ENCODE results near the gene RASGRP4. TPM values are rescaled to one million over a fixed set of nuclear protein-coding genes. Genes with fewer than 3 reads are reported as not detected.
"Not testable (repeated sequence)": the region's sequence is repeated elsewhere in the genome, so short reads cannot be mapped to it uniquely, and the experiment has no call there.

RASGRP4 gene, protein sequence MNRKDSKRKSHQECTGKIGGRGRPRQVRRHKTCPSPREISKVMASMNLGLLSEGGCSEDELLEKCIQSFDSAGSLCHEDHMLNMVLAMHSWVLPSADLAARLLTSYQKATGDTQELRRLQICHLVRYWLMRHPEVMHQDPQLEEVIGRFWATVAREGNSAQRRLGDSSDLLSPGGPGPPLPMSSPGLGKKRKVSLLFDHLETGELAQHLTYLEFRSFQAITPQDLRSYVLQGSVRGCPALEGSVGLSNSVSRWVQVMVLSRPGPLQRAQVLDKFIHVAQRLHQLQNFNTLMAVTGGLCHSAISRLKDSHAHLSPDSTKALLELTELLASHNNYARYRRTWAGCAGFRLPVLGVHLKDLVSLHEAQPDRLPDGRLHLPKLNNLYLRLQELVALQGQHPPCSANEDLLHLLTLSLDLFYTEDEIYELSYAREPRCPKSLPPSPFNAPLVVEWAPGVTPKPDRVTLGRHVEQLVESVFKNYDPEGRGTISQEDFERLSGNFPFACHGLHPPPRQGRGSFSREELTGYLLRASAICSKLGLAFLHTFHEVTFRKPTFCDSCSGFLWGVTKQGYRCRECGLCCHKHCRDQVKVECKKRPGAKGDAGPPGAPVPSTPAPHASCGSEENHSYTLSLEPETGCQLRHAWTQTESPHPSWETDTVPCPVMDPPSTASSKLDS
- not detected in 2 replicates for total RNA-seq (2014; rRNA removed; shearing (Covaris generic))
- not detected in 2 replicates for polyA plus RNA-seq (2016; fragmentation: Nextera tagmentation; extraction: Ambion mirVana)

DNA sequence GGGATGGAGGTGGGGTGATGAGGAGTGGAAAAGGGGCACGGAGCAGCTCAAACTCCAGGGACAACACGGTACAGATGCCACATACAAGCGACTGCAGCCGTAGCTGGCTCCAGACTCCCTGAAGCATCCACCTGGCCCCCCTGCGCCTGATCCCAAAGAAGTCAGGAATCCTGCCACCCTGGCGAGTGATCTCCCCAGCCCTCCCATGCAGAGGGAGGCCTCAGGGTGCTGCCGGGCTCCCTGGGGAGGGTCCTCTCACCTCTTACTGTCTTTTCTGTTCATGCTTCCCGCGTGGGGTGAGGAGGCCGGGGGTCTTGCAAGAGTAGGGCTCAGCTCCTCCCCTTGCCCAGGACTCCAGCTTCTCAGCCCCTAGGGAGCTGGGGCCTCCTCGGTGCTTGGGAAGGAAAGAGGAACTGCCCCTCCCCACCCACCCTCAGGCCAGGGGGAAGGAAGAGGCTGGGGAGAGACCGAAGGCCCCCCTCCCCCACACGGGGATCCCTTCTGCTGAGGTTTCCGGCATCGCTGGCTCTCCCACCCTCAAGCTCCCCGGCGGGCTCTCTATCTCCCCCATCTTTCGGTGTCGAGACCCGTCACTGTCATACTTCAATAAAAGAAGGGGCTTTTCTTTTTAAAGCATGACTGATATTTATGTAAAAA is at the start of gene RASGRP4:
RASGRP4 (minus strand) TSS at position 410 of the 657 bp plus-strand sequence; CDS start at position 282, 128 bp downstream.
- 15 to 19% methylated on average over 18 to 20 of the region's 20 CpGs for WGBS, 2 experiments (ENCODE audit: low coverage in 1 of 2, low lambda C conversion rate in 2 of 2, missing lambda C conversion rate in 2 of 2)
- no peak within 1 kb of the TSS for H3K9ac ChIP-seq
- in situ Hi-C loops (cut with MboI), result no loop called here

DNA sequence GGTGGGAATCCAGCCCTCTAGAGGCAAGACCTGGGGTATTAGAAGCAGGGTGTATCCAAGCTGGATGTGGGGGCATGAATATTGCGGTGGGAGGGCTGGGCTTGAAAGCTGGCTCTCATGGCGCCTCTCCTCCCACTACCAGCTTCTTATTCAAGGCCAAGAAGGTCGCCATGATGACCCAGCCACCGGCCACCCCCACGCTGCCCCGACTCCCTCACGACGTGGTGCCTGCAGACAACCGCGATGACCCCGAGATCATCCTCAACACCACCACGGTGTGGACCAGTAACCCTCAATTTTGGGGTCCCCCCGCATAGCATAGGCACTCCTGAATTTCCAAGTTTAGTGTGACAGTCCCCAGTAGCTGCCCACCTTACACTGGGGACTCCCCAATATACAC is 49.2 kb upstream of the RASGRP4 start:
- Histone ChIP-seq H3K27me3 (replicated peaks; ENCODE audit: insufficient read depth) (peaks cover 26% of the 10 kb centered on the region), H3K4me1 (ENCODE audit: insufficient read depth) (no peaks in the 10 kb centered on the region), H3K79me2 (ENCODE audit: insufficient read depth) (no peaks in the 10 kb centered on the region), H4K20me1 (ENCODE audit: insufficient read depth) (no peaks in the 10 kb centered on the region), H3K4me2 (ENCODE audit: unreplicated experiment) (no peak overlapping the region), H2AFZ (no peak overlapping the region), H3K27ac (no peak overlapping the region), H3K9ac (no peak overlapping the region), H3K36me3 (ENCODE audit: low read depth) (no peaks in the 10 kb centered on the region), H3K4me3 (no peak overlapping the region), H3K9me3 (ENCODE audit: low read depth) (no peaks in the 10 kb centered on the region), H3K9me2 (ENCODE audit: insufficient read depth) (no peaks in the 10 kb centered on the region), H3F3A (ENCODE audit: insufficient read depth) (no peaks in the 10 kb centered on the region)
- 44 to 58% methylated on average over 10 to 13 of the region's 13 CpGs for WGBS, 2 experiments (ENCODE audit: low coverage in 1 of 2, low lambda C conversion rate in 2 of 2, missing lambda C conversion rate in 2 of 2)
- DNase-seq, result no peak
- in situ Hi-C loops (cut with MboI), result no loop called here
- TF ChIP-seq EZH2phosphoT487 (IDR thresholded peaks at IDR 0.05; ENCODE audit: insufficient read depth, low read depth), result no peak
- no peak for TF ChIP-seq EZH2 (IDR thresholded peaks at IDR 0.05; ENCODE audit: insufficient read depth, poor library complexity, severe bottlenecking)

More for the DNA sequence above, at the start of gene RASGRP4:
- TF ChIP-seq EZH2phosphoT487 (IDR thresholded peaks at IDR 0.05; ENCODE audit: insufficient read depth, low read depth) (no peak), EZH2 (IDR thresholded peaks at IDR 0.05; ENCODE audit: insufficient read depth, poor library complexity, severe bottlenecking) (no peak)
- Histone ChIP-seq H3K79me2 (ENCODE audit: insufficient read depth) (no peaks in the 10 kb centered on the region), H3K4me3 (no peak within 1 kb of the TSS), H3K9me2 (ENCODE audit: insufficient read depth) (no peaks in the 10 kb centered on the region), H4K20me1 (ENCODE audit: insufficient read depth) (no peaks in the 10 kb centered on the region), H3K9me3 (ENCODE audit: low read depth) (no peaks in the 10 kb centered on the region), H3K4me2 (ENCODE audit: unreplicated experiment) (no peak within 1 kb of the TSS), H3K27me3 (replicated peaks; ENCODE audit: insufficient read depth) (peaks cover 35% of the 10 kb centered on the region), H3K27ac (no peak within 1 kb of the TSS), H3K36me3 (ENCODE audit: low read depth) (no peaks in the 10 kb centered on the region), H2AFZ (no peak within 1 kb of the TSS), H3F3A (ENCODE audit: insufficient read depth) (no peaks in the 10 kb centered on the region), H3K4me1 (ENCODE audit: insufficient read depth) (no peaks in the 10 kb centered on the region)
- no peak for DNase-seq

DNA sequence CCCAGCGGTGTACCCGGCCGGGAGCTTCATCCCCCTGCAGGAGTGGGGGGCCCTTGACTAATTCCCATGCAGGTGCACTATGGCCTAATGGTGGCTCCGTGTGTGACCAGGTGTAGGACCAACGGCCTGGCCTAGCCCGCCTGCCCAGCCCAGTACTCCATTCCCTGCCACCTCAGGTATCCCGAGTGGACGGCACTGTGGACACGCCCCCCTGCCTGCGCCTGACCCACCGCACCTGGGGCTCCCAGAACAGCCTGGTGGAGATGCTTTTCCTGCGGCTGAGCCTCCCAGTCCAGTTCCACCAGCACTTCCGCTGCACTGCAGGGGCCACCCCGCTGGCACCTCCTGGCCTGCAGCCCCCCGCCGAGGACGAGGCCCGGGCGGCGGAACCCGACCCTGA is 47.2 kb upstream of the RASGRP4 start:
- no peaks in the 10 kb centered on the region for H4K20me1 ChIP-seq (ENCODE audit: insufficient read depth)
- DNase-seq, result no peak
- no peak overlapping the region for H3K4me3 ChIP-seq
- H3K9me3 ChIP-seq (ENCODE audit: low read depth), result no peaks in the 10 kb centered on the region
- H3K9ac ChIP-seq, result no peak overlapping the region
- no peaks in the 10 kb centered on the region for H3K36me3 ChIP-seq (ENCODE audit: low read depth)
- in situ Hi-C loops (cut with MboI), result no loop called here
- peaks cover 22% of the 10 kb centered on the region for H3K27me3 ChIP-seq (replicated peaks; ENCODE audit: insufficient read depth)
- 60 to 68% methylated on average over 20 to 21 of the region's 21 CpGs for WGBS, 2 experiments (ENCODE audit: low coverage in 1 of 2, low lambda C conversion rate in 2 of 2, missing lambda C conversion rate in 2 of 2)
- no peak overlapping the region for H3K4me2 ChIP-seq (ENCODE audit: unreplicated experiment)
- TF ChIP-seq EZH2 (IDR thresholded peaks at IDR 0.05; ENCODE audit: insufficient read depth, poor library complexity, severe bottlenecking), result no peak
- no peak for TF ChIP-seq EZH2phosphoT487 (IDR thresholded peaks at IDR 0.05; ENCODE audit: insufficient read depth, low read depth)
- no peak overlapping the region for H2AFZ ChIP-seq
- no peaks in the 10 kb centered on the region for H3K9me2 ChIP-seq (ENCODE audit: insufficient read depth)
- no peak overlapping the region for H3K27ac ChIP-seq
- H3K4me1 ChIP-seq (ENCODE audit: insufficient read depth), result no peaks in the 10 kb centered on the region
- no peaks in the 10 kb centered on the region for H3K79me2 ChIP-seq (ENCODE audit: insufficient read depth)
- no peaks in the 10 kb centered on the region for H3F3A ChIP-seq (ENCODE audit: insufficient read depth)

DNA sequence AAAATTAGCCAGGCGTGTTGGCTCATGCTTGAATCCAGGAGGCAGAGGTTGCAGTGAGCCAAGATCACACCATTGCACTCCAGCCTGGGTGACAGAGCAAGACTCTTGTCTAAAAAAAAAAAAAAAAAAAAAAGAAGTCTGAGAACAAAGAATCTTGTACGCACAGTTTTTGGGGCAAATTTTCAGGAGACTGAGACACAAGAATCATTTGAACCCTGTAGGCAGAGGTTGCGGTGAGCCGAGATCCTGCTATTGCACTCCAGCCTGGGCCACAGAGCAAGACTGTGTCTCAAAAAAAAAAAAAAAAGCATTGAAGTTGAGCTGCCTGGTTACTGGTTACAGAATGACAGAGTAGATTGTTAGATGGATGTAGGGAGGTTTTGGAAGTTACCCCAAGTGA is 46.7 kb upstream of the RASGRP4 start:
- H3K9ac ChIP-seq; H3K9me3 ChIP-seq (ENCODE audit: low read depth); DNase-seq; H3K4me2 ChIP-seq (ENCODE audit: unreplicated experiment); H2AFZ ChIP-seq; H3F3A ChIP-seq (ENCODE audit: insufficient read depth); H3K27ac ChIP-seq; H3K4me3 ChIP-seq; H4K20me1 ChIP-seq (ENCODE audit: insufficient read depth); in situ Hi-C loops (cut with MboI); H3K9me2 ChIP-seq (ENCODE audit: insufficient read depth); H3K4me1 ChIP-seq (ENCODE audit: insufficient read depth); H3K79me2 ChIP-seq (ENCODE audit: insufficient read depth); H3K36me3 ChIP-seq (ENCODE audit: low read depth): not testable (repeated sequence)
- WGBS, 2 experiments (ENCODE audit: low coverage in 1 of 2, low lambda C conversion rate in 2 of 2, missing lambda C conversion rate in 2 of 2), result 64 to 72% methylated on average over 4 of the region's 4 CpGs
- peaks cover 22% of the 10 kb centered on the region for H3K27me3 ChIP-seq (replicated peaks; ENCODE audit: insufficient read depth)

Measured in GM23248 (cell line).